PC-3 (cell line): Measurements from ENCODE around the gene EARS2. TPM values are rescaled to one million over a fixed set of nuclear protein-coding genes. Genes with fewer than 3 reads are reported as not detected.

Experiments used
- ATAC-seq: fragments of 200-7000 bp; cut with Tn5 transposase; 2 replicates; pipeline ENCODE4 v1.9.1; 2020; ENCODE audit warnings: mild to moderate bottlenecking, moderate library complexity
- BruUV-seq: library from RNA; stranded (reverse); fragments of 400-500 nt; replicated peaks from 2 replicates; lab custom pipeline; 2021; lab: Mats Ljungman, UMichigan
- CTCF ChIA-PET: fragments of 300-600 bp; sonication (Branson Sonifier 250); formaldehyde crosslinking; loops from one replicate; lab custom pipeline; 2022; ENCODE audit warnings: antibody characterized with exemption; lab: Charles Lee
- POLR2A ChIA-PET: fragments of 300-600 bp; sonication (Branson Sonifier 250); formaldehyde crosslinking; loops from one replicate; lab custom pipeline; 2022; ENCODE audit warnings: antibody characterized with exemption; ENCODE audit not compliant: unreplicated experiment; lab: Charles Lee
- DNase-seq: peaks from one replicate; pipeline ENCODE4 v3.0.0-alpha.2; 2015
- H2AFZ ChIP-seq: fragments of 300-600 bp; sonication (generic); 2 replicates; pipeline ENCODE4 v1.6.0; 2016; ENCODE audit warnings: antibody characterized with exemption, low read length
- H3F3A ChIP-seq: fragments of 300-600 bp; sonication (generic); one replicate; pipeline ENCODE4 v1.6.0; 2017; ENCODE audit warnings: antibody characterized with exemption, low read length, control low read depth, mild to moderate bottlenecking; ENCODE audit not compliant: unreplicated experiment
- H3K27ac ChIP-seq: fragments of 300-600 bp; sonication (generic); 2 replicates; pipeline ENCODE4 v1.5.1; 2016; ENCODE audit warnings: mild to moderate bottlenecking, low read length
- H3K27me3 ChIP-seq: fragments of 300-600 bp; sonication (generic); 2 replicates; pipeline ENCODE4 v1.6.1; 2016; ENCODE audit warnings: low read length, mixed read lengths
- H3K36me3 ChIP-seq: fragments of 300-600 bp; sonication (generic); 2 replicates; pipeline ENCODE4 v1.6.1; 2016; ENCODE audit warnings: low read depth, mixed run types, low read length, mixed read lengths
- H3K4me1 ChIP-seq: fragments of 300-600 bp; sonication (generic); 2 replicates; pipeline ENCODE4 v1.5.1; 2016; ENCODE audit warnings: low read length; ENCODE audit not compliant: insufficient read depth
- H3K4me2 ChIP-seq: fragments of 300-600 bp; sonication (generic); 2 replicates; pipeline ENCODE4 v1.6.0; 2016; ENCODE audit warnings: low read length
- H3K4me3 ChIP-seq: fragments of 300-600 bp; sonication (generic); 2 replicates; pipeline ENCODE4 v1.5.1; 2016; ENCODE audit warnings: mild to moderate bottlenecking, low read length, mixed read lengths
- H3K79me2 ChIP-seq: fragments of 300-600 bp; sonication (generic); 2 replicates; pipeline ENCODE4 v1.6.1; 2017; ENCODE audit warnings: low read length, mixed read lengths
- H3K9ac ChIP-seq: fragments of 300-600 bp; sonication (generic); 2 replicates; pipeline ENCODE4 v1.6.0; 2016; ENCODE audit warnings: mild to moderate bottlenecking, low read length
- H3K9me2 ChIP-seq: fragments of 300-600 bp; sonication (generic); replicated peaks from 2 replicates; pipeline ENCODE4 v1.6.1; 2016; ENCODE audit warnings: mixed run types, low read length, mixed read lengths
- H3K9me3 ChIP-seq: fragments of 300-600 bp; sonication (generic); 2 replicates; pipeline ENCODE4 v1.6.1; 2016; ENCODE audit warnings: low read length, mixed read lengths
- H4K20me1 ChIP-seq: fragments of 300-600 bp; sonication (generic); 2 replicates; pipeline ENCODE4 v1.6.1; 2016; ENCODE audit warnings: low read length, mixed read lengths
- EZH2 ChIP-seq: fragments of 300-600 bp; sonication (generic); IDR thresholded peaks from one replicate; pipeline ENCODE4 v1.6.1; 2017; ENCODE audit warnings: antibody characterized with exemption, mild to moderate bottlenecking, low read length; ENCODE audit not compliant: unreplicated experiment
- EZH2phosphoT487 ChIP-seq: fragments of 300-600 bp; sonication (generic); IDR thresholded peaks from 2 replicates; pipeline ENCODE4 v1.6.1; 2018; ENCODE audit warnings: mild to moderate bottlenecking, antibody characterized with exemption, low read length, borderline replicate concordance
- intact Hi-C: fragments of 100-400 bp; cut with micrococcal nuclease; formaldehyde crosslinking; loops from 2 replicates; pipeline ENCODE4 v1.9.0; 2023
- total RNA-seq: library from RNA; depleted of rRNA; stranded (reverse); fragments of >200 nt; gene quantifications from 2 replicates; pipeline ENCODE4 v1.2.3, GENCODE V29; 2014
- TF ChIP-seq, protein P1 (sequence below): fragments of 300-600 bp; sonication (generic); conservative IDR thresholded peaks from 2 replicates; pipeline ENCODE4 v1.5.1; 2017; ENCODE audit warnings: antibody characterized with exemption, low read depth, mild to moderate bottlenecking, low read length

EARS2 gene
- total RNA-seq, 1 experiment from 2014 or later, result 23.7 TPM

DNA sequence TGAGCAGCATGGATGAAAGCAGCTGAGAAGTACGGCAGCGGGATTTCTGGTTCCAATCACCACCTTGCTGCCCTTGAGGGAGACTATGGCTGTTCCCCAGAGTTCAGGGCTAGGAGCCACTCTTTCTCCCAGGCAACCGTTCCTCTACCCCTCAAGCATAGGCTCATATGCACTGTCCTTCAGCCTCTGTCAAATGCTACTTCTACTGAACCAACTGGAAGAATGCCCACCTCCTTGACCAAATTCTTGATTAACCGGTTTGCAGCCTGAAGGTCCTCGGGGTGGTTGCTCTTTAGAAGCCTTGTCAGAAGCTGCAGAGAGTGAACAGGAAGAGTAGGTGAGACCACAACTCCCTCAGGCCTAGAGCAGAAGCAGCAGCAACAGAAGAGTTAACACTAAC, 70.7 kb downstream of the EARS2 start:
- H3K27me3 ChIP-seq, result no peaks in the 10 kb centered on the region
- H3K27ac ChIP-seq, result no peak overlapping the region
- DNase-seq, result peak; percentile 61
- no peak overlapping the region for H3K4me2 ChIP-seq
- no peaks in the 10 kb centered on the region for H4K20me1 ChIP-seq
- H3K79me2 ChIP-seq, result no peaks in the 10 kb centered on the region
- no peak overlapping the region for H3K4me3 ChIP-seq
- no peak for TF ChIP-seq EZH2phosphoT487
- no peaks in the 10 kb centered on the region for H3K9me3 ChIP-seq
- no peak overlapping the region for H3K9ac ChIP-seq
- H3K9me2 ChIP-seq, result no peaks in the 10 kb centered on the region
- CTCF ChIA-PET, result no interaction called here
- H3K36me3 ChIP-seq, result peaks cover 29% of the 10 kb centered on the region
- intact Hi-C loops, result no loop called here
- no peaks in the 10 kb centered on the region for H3F3A ChIP-seq
- POLR2A ChIA-PET, result no interaction called here
- no peak; the same call in 1 of the 2 replicates for ATAC-seq
- no TSS peak for BruUV-seq
- no peak overlapping the region for H2AFZ ChIP-seq
- peaks cover under 1% of the 10 kb centered on the region; the same call in 1 of the 2 replicates for H3K4me1 ChIP-seq

DNA sequence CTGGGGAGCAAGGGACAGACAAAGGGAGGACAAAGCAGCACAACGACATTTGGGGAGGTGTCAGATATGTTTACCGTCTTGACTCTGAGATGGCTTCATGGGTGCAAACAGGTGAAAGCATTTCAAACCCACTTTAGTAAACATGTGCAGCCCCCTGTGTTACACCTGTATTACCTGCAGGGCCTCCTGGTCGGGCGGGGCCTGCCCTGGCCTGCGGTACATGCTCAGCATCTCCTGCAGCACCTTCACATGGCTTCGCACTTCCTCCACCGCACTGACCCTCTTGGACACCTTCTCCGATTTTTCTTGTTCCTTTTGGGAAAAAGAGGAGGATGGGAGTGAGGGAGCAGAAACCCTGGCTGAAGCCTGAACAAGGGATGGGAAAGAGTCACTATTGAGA, 71.3 kb downstream of the EARS2 start:
- TF ChIP-seq, protein P1, sequence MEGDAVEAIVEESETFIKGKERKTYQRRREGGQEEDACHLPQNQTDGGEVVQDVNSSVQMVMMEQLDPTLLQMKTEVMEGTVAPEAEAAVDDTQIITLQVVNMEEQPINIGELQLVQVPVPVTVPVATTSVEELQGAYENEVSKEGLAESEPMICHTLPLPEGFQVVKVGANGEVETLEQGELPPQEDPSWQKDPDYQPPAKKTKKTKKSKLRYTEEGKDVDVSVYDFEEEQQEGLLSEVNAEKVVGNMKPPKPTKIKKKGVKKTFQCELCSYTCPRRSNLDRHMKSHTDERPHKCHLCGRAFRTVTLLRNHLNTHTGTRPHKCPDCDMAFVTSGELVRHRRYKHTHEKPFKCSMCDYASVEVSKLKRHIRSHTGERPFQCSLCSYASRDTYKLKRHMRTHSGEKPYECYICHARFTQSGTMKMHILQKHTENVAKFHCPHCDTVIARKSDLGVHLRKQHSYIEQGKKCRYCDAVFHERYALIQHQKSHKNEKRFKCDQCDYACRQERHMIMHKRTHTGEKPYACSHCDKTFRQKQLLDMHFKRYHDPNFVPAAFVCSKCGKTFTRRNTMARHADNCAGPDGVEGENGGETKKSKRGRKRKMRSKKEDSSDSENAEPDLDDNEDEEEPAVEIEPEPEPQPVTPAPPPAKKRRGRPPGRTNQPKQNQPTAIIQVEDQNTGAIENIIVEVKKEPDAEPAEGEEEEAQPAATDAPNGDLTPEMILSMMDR, result no peak
- TF ChIP-seq EZH2, result no peak
- TF ChIP-seq EZH2phosphoT487, result no peak
- Histone ChIP-seq H3K4me1 (no peaks in the 10 kb centered on the region), H2AFZ (no peak overlapping the region), H3K9me3 (no peaks in the 10 kb centered on the region), H3K9ac (no peak overlapping the region), H3K4me2 (no peak overlapping the region), H3K9me2 (no peaks in the 10 kb centered on the region), H4K20me1 (no peaks in the 10 kb centered on the region), H3K36me3 (peaks cover 23% of the 10 kb centered on the region), H3K27me3 (no peaks in the 10 kb centered on the region), H3K4me3 (no peak overlapping the region), H3K79me2 (no peaks in the 10 kb centered on the region), H3K27ac (no peak overlapping the region), H3F3A (no peaks in the 10 kb centered on the region)
- intact Hi-C loops, result no loop called here
- no TSS peak for BruUV-seq
- ChIA-PET POLR2A (no interaction called here), CTCF (no interaction called here)
- DNase-seq (no peak), ATAC-seq (no peak)

DNA sequence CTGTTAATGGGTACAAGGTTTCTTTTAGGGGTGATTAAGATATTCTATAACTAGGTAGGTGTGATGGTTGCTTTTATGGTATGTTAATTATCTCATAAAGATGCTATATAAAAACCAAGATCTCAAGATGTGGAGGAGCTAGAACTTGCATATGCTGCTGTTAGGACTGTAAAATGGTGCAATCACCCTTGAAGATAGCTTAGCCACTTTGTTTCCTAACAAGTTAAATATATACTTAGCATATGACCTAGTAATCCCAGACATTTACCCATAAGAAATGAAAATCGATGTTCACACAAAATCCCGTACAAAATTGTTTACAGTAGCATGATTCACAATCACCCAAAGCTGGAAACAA, 71.9 kb downstream of the EARS2 start:
- Histone ChIP-seq H3K9ac (no peak overlapping the region), H3K36me3 (peaks cover 24% of the 10 kb centered on the region), H3K4me2 (no peak overlapping the region), H3K4me1 (no peaks in the 10 kb centered on the region), H3K9me2 (no peaks in the 10 kb centered on the region), H3K79me2 (no peaks in the 10 kb centered on the region), H3F3A (no peaks in the 10 kb centered on the region), H3K27me3 (no peaks in the 10 kb centered on the region), H3K9me3 (no peaks in the 10 kb centered on the region), H2AFZ (no peak overlapping the region), H3K4me3 (no peak overlapping the region), H3K27ac (no peak overlapping the region), H4K20me1 (no peaks in the 10 kb centered on the region)
- no peak for DNase-seq
- TF ChIP-seq, protein P1, result no peak
- no peak for TF ChIP-seq EZH2phosphoT487
- no peak for TF ChIP-seq EZH2
- intact Hi-C loops, result no loop called here
- ATAC-seq, result no peak
- ChIA-PET CTCF (no interaction called here), POLR2A (interaction anchor here (0.6 kb wide), 1 partner anchor 13 kb away, joined by 3 read pairs; no protein-coding TSS in a partner anchor)
- BruUV-seq, result no TSS peak
